Hepatocyte (in vitro differentiated cells): ENCODE measurements around the gene SND1. TPM values are rescaled to one million over a fixed set of nuclear protein-coding genes. Genes with fewer than 3 reads are reported as not detected.

ENCODE experiments used
- DNase-seq: peaks from one replicate; pipeline ENCODE4 v3.0.0-alpha.2; 2016; ENCODE audit warnings: low spot score
- H2AFZ ChIP-seq: fragments of 200-600 bp; sonication (generic); 2 replicates; pipeline ENCODE4 v1.6.0; 2016; ENCODE audit warnings: antibody characterized with exemption, mild to moderate bottlenecking
- H3K27ac ChIP-seq: fragments of 200-600 bp; sonication (generic); 2 replicates; pipeline ENCODE4 v1.5.1; 2016; ENCODE audit warnings: mild to moderate bottlenecking
- H3K27me3 ChIP-seq: fragments of 200-600 bp; sonication (generic); 2 replicates; pipeline ENCODE4 v1.6.1; 2016
- H3K36me3 ChIP-seq: fragments of 200-600 bp; sonication (generic); replicated peaks from 2 replicates; pipeline ENCODE4 v1.5.1; 2016; ENCODE audit warnings: low read depth; ENCODE audit not compliant: insufficient read depth
- H3K4me1 ChIP-seq: fragments of 200-600 bp; sonication (generic); 2 replicates; pipeline ENCODE4 v1.5.1; 2016; ENCODE audit warnings: mild to moderate bottlenecking, moderate library complexity; ENCODE audit not compliant: insufficient read depth
- H3K4me2 ChIP-seq: fragments of 200-600 bp; sonication (generic); 2 replicates; pipeline ENCODE4 v1.6.0; 2016
- H3K4me3 ChIP-seq: fragments of 200-600 bp; sonication (generic); 2 replicates; pipeline ENCODE4 v1.5.1; 2016; ENCODE audit warnings: mild to moderate bottlenecking
- H3K79me2 ChIP-seq: fragments of 200-600 bp; sonication (generic); 2 replicates; pipeline ENCODE4 v1.6.0; 2017; ENCODE audit warnings: mild to moderate bottlenecking
- H3K9me2 ChIP-seq: fragments of 200-600 bp; sonication (generic); replicated peaks from 2 replicates; pipeline ENCODE4 v1.6.0; 2017; ENCODE audit warnings: mild to moderate bottlenecking; ENCODE audit not compliant: insufficient read depth
- H3K9me3 ChIP-seq: fragments of 200-600 bp; sonication (generic); 2 replicates; pipeline ENCODE4 v1.5.1; 2016; ENCODE audit warnings: low read depth, mild to moderate bottlenecking
- H4K20me1 ChIP-seq: fragments of 200-600 bp; sonication (generic); 2 replicates; pipeline ENCODE4 v1.6.0; 2016; ENCODE audit warnings: mild to moderate bottlenecking; ENCODE audit not compliant: insufficient read depth, poor library complexity, severe bottlenecking
- EZH2 ChIP-seq: fragments of 200-600 bp; sonication (generic); IDR thresholded peaks from 2 replicates; pipeline ENCODE4 v1.6.1; 2016; ENCODE audit warnings: antibody characterized with exemption, mild to moderate bottlenecking, borderline replicate concordance
- EZH2phosphoT487 ChIP-seq: fragments of 200-600 bp; sonication (generic); IDR thresholded peaks from one replicate; pipeline ENCODE4 v1.6.1; 2018; ENCODE audit warnings: antibody characterized with exemption, mild to moderate bottlenecking, low read depth, moderate library complexity; ENCODE audit not compliant: unreplicated experiment, severe bottlenecking
- WGBS: methylation state at CpG from one replicate; pipeline ENCODE4 v1.1.6; 2016; ENCODE audit warnings: low lambda C conversion rate; ENCODE audit errors: missing lambda C conversion rate; 5-methylcytosine and 5-hydroxymethylcytosine counted together
- polyA plus RNA-seq: library from polyadenylated mRNA; unstranded; fragments of >200 nt; fragmentation: Nextera tagmentation; extraction: Ambion mirVana; gene quantifications from 2 replicates; pipeline ENCODE4 v1.2.1, GENCODE V29; 2016
- total RNA-seq: library from RNA; depleted of rRNA; stranded (reverse); fragments of >200 nt; gene quantifications from 2 replicates; pipeline ENCODE4 v1.2.3, GENCODE V29; 2014
- TF ChIP-seq, protein P1 (sequence below): fragments of 200-600 bp; sonication (generic); IDR thresholded peaks from 2 replicates; pipeline ENCODE4 v1.5.1; 2016; ENCODE audit warnings: antibody characterized with exemption, mild to moderate bottlenecking; ENCODE audit not compliant: poor library complexity

The SND1 gene
- total and polyA plus RNA-seq, 2 experiments from 2014 or later, result 141 to 200 TPM

DNA sequence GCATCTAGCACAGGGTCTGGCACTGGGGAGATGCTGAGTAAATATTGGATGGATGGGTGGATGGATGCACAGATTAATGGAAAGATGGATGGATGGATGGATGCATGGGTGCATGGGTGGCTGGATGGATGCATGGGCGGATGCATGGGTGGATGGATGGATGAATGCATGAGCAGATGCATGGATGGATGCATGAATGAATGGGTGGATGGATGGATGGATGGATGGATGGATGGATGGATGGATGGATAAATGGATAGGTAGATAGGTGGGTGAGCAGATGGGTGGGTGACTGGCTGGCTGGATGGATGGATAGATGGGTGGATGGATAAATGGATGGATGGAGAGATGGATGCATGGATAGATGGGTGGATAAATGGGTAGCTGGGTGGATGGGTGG, 39.7 kb upstream of the SND1 start:
- DNase-seq, result no peak
- Histone ChIP-seq H3K27ac (no peak overlapping the region), H3K4me1 (no peaks in the 10 kb centered on the region), H2AFZ (no peak overlapping the region), H4K20me1 (no peaks in the 10 kb centered on the region), H3K79me2 (no peaks in the 10 kb centered on the region), H3K27me3 (peaks cover 22% of the 10 kb centered on the region), H3K4me3 (no peak overlapping the region), H3K9me3 (no peaks in the 10 kb centered on the region), H3K9me2 (no peaks in the 10 kb centered on the region), H3K36me3 (no peaks in the 10 kb centered on the region), H3K4me2 (no peak overlapping the region)
- 89% methylated on average over 1 of the region's 1 CpG for WGBS
- TF ChIP-seq EZH2phosphoT487 (no peak), EZH2 (no peak)
- TF ChIP-seq, protein P1, sequence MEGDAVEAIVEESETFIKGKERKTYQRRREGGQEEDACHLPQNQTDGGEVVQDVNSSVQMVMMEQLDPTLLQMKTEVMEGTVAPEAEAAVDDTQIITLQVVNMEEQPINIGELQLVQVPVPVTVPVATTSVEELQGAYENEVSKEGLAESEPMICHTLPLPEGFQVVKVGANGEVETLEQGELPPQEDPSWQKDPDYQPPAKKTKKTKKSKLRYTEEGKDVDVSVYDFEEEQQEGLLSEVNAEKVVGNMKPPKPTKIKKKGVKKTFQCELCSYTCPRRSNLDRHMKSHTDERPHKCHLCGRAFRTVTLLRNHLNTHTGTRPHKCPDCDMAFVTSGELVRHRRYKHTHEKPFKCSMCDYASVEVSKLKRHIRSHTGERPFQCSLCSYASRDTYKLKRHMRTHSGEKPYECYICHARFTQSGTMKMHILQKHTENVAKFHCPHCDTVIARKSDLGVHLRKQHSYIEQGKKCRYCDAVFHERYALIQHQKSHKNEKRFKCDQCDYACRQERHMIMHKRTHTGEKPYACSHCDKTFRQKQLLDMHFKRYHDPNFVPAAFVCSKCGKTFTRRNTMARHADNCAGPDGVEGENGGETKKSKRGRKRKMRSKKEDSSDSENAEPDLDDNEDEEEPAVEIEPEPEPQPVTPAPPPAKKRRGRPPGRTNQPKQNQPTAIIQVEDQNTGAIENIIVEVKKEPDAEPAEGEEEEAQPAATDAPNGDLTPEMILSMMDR, result no peak

DNA sequence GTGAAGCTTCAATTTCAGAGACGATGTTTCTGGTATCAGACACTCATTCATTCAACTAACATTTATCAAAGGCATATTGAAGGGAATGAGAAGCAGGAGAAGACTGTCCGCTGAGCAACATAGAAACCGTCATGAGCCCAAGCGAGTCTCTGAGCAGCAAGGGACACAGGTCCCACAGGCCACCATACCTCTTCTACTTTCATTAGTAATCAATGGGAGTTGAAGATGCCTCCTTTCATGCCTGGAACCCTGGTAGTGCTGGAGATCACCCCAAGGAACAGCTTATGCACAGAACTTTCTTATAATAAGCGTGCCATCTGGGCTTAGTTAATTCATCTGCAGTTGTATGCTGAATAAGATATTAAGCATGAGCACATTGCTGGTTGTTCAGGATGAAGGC, 35.3 kb upstream of the SND1 start:
- no peak overlapping the region for H2AFZ ChIP-seq
- no peak overlapping the region for H3K27ac ChIP-seq
- WGBS, result 86% methylated on average over 5 of the region's 5 CpGs
- H4K20me1 ChIP-seq, result no peaks in the 10 kb centered on the region
- H3K4me1 ChIP-seq, result no peaks in the 10 kb centered on the region
- TF ChIP-seq EZH2phosphoT487 (no peak), EZH2 (no peak)
- TF ChIP-seq, protein P1, result no peak
- no peaks in the 10 kb centered on the region for H3K36me3 ChIP-seq
- H3K4me3 ChIP-seq, result no peak overlapping the region
- no peak for DNase-seq
- no peaks in the 10 kb centered on the region for H3K79me2 ChIP-seq
- H3K4me2 ChIP-seq, result no peak overlapping the region
- H3K9me3 ChIP-seq, result no peaks in the 10 kb centered on the region
- H3K27me3 ChIP-seq, result peaks cover 66% of the 10 kb centered on the region
- no peaks in the 10 kb centered on the region for H3K9me2 ChIP-seq

DNA sequence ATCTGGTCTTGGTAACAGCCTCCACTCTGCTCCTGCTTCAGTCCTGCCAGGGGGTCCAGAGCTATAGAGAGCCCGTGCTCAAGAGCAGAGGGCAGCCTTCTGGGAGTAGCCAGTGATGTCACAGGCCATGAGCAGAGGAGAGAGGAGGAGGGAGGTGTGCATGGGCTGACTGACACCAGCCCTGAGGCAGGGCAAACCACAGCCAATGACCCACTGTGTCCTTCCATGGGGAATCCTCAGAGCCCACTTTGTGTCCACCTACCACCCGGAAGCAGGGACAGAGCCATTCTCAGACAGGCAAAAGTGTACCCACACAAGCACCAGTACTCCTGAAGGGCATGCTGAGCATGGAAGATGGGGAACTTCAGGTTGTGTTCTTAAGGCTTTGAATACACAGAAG, 34.0 kb upstream of the SND1 start, which contains the start of gene PAX4:
TSS of gene PAX4 (minus strand) at position 101 of the 400 bp plus-strand sequence. CDS start 2,214 bp downstream, outside the sequence.
- Histone ChIP-seq H3K27ac (no peak within 1 kb of the TSS), H3K4me3 (no peak within 1 kb of the TSS), H2AFZ (no peak within 1 kb of the TSS), H3K79me2 (no peaks in the 10 kb centered on the region), H3K4me1 (no peaks in the 10 kb centered on the region), H3K36me3 (no peaks in the 10 kb centered on the region), H3K4me2 (no peak within 1 kb of the TSS), H3K27me3 (peaks cover 76% of the 10 kb centered on the region), H4K20me1 (no peaks in the 10 kb centered on the region), H3K9me3 (no peaks in the 10 kb centered on the region), H3K9me2 (no peaks in the 10 kb centered on the region)
- TF ChIP-seq EZH2phosphoT487 (no peak), EZH2 (no peak)
- TF ChIP-seq, protein P1, result no peak
- no peak for DNase-seq
- WGBS, result 70% methylated on average over 2 of the region's 2 CpGs

DNA sequence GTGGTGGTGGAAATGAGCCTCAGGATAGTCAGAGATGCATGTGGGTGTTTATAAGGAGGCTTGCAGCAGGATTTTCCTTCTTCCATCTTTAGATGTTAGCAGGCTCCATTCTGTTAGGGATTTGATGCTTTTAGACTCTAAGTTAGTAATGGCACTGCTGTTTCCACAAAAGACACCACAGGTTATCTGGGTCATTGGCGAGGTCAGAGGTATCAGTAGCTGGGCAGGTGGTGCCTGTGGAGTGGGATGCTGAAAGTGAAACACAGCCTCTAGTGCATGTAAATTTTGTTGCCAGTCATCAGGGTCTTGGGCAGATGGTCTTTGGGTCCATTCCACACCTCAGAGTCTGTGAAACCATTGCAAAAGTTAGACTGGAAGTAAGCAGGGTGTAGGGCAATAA, 33.2 kb upstream of the SND1 start:
- no peaks in the 10 kb centered on the region for H3K36me3 ChIP-seq
- H3K27me3 ChIP-seq, result peaks cover 76% of the 10 kb centered on the region
- no peaks in the 10 kb centered on the region for H3K9me2 ChIP-seq
- no peaks in the 10 kb centered on the region for H4K20me1 ChIP-seq
- H3K9me3 ChIP-seq, result no peaks in the 10 kb centered on the region
- DNase-seq, result no peak
- no peaks in the 10 kb centered on the region for H3K79me2 ChIP-seq
- TF ChIP-seq, protein P1, result no peak
- TF ChIP-seq EZH2phosphoT487 (no peak), EZH2 (no peak)
- H3K4me3 ChIP-seq, result no peak overlapping the region
- no peaks in the 10 kb centered on the region for H3K4me1 ChIP-seq
- H2AFZ ChIP-seq, result no peak overlapping the region
- WGBS, result 63% methylated on average over 1 of the region's 1 CpG
- H3K27ac ChIP-seq, result no peak overlapping the region
- no peak overlapping the region for H3K4me2 ChIP-seq
